HCT116 (cell line): ENCODE results near the gene AGTRAP. TPM values are rescaled to one million over a fixed set of nuclear protein-coding genes. Genes with fewer than 3 reads are reported as not detected.

Experiments used
- total RNA-seq: library from RNA; stranded (reverse); gene quantifications from one replicate; pipeline ENCODE4 v1.2.1, GENCODE V29; 2021; ENCODE audit not compliant: unreplicated experiment

AGTRAP gene
- total RNA-seq, 1 experiment from 2014 or later = 49.0 TPM

Other genes starting within 250 kb of the AGTRAP start
- 81.1 TPM for gene FBXO2, start 81.7 kb upstream of the AGTRAP start, total RNA-seq
- gene FBXO44, start 81.3 kb upstream of the AGTRAP start, total RNA-seq = 60.9 TPM
- 22.8 TPM for gene FBXO6, start 71.9 kb upstream of the AGTRAP start, total RNA-seq
- 93.8 TPM for gene MAD2L2, start 55.0 kb upstream of the AGTRAP start, total RNA-seq
- 0.47 TPM for gene DRAXIN, start 44.4 kb upstream of the AGTRAP start, total RNA-seq
- 0.12 TPM for gene C1orf167, start 26.1 kb downstream of the AGTRAP start, total RNA-seq
- gene MTHFR, start 69.8 kb downstream of the AGTRAP start, total RNA-seq = 20.9 TPM
- gene CLCN6, start 70.1 kb downstream of the AGTRAP start, total RNA-seq = 13.7 TPM
- not detected for gene NPPA, start 111.6 kb downstream of the AGTRAP start, total RNA-seq
- not detected for gene NPPB, start 122.8 kb downstream of the AGTRAP start, total RNA-seq
- 61.9 TPM for gene KIAA2013, start 190.3 kb downstream of the AGTRAP start, total RNA-seq
- 175 TPM for gene PLOD1, start 198.6 kb downstream of the AGTRAP start, total RNA-seq
- 83.0 TPM for gene MFN2, start 244.3 kb downstream of the AGTRAP start, total RNA-seq